Dermis microvascular lymphatic vessel endothelial cell (primary cell): ENCODE measurements around the gene ADGRD2. TPM values are rescaled to one million over a fixed set of nuclear protein-coding genes. Genes with fewer than 3 reads are reported as not detected.

ENCODE experiments used
- DNase-seq, 2 donors: peaks; one replicate each; pipeline versions ENCODE4 v3.0.0 to v3.0.0-alpha.2; 2010; ENCODE audit warnings: low read depth in 2 of 2
- total RNA-seq: library from RNA; depleted of rRNA; stranded (reverse); fragments of >200 nt; gene quantifications from 2 replicates; pipeline ENCODE4 v1.2.1, GENCODE V29; 2014

Gene ADGRD2
- total RNA-seq, 1 donor from 2014 or later, result not detected

DNA sequence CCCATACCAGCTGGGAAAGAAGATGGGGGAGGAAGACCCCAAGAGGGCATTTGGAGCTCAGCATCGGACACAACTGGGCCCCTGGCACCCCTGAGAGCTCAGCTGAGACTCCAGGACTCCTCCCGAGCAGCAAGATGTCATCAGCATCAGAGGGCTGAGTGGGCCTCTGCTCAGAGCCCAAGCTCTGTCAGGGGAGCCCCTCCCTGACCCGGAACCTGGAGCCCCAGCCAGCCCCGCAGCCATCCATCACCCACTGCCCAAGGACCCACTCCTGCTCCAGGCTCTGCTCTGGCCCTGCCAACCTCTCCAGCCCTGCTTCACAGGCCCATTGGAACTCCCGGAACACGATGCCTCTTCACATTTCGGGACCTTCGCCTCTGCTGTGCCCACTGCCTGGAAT is 47.2 kb downstream of the ADGRD2 start:
- no peak for DNase-seq

DNA sequence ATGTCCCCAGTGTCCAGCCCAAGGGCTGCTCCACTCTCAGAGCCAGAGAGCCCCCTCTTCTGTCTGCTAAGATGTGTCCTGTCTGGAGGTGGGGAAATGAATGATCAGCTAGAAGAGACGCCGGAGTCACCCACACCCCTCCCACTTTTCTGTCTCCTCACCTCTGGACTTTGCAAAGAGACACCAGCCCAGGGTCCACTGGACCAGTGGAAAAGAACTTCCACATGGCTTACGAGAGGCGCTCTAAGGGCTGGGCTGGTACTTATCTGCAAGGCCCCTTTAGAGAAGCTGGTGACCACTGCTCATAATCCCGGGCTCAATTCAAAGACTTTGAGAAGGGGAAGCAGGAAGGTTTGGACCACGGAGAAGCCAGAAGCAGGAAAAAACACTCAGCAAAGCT is 47.8 kb downstream of the ADGRD2 start:
- no peak for DNase-seq

GRCh38 chr9:124498499-124499146 is 48.4 kb downstream of the ADGRD2 start:
- DNase-seq, result no peak

DNA sequence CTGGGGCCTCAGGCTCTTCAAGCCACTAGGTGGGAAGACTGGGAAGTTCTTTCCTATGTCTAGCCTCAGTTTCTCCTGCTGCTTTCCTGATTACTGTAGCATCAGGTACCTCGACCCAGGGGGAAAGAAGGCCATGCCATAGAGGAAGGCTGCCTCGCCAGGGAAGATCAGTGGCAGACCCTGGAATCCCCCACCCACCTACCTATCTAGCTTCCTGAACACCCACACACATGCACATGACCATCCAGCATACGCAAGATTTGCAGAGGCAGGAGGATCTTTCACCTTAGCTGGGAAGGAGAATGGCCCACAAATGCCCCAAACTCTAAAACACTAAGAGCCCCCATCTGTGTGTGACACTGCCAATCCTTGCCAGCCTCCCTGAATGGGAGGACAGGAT is 49.0 kb downstream of the ADGRD2 start:
- DNase-seq, result no peak

DNA sequence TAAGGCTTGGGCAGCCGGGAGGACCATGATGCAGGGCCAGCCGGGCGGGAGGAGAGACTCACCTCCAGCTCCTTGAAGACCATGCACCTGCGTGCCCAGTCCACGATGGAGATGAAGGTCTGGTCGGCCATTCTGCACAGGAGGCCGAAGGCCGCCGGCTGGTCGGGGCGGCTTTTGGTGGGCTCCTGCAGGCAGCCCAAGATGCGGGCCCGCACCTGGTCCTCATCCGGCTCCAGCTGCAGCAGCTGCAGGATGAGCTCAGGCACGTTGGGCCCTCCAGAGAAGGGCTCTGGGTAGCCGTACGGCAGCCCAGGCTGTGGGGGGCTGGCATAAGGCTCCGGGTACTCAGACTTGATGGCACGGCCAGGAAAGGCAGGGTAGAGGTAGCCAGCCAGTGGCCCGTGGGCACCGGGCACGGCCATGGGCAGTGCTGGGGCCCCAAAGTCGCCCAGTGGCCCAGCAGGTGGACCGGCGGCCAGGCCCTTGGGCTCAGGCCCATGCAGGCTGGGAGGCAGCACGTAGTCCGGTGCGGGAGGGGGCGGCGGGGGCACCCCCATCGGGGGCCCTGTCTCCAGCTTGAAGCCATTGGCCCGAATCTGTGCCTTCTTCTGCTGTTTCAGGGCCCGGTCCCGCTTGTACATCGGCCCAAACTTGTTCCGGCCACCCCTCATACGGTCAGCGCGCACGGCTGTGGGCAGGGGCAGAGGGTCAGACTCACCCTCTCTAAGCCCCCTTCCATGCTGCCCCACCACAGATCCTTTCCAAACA is 50.0 kb downstream of the ADGRD2 start:
- DNase-seq, result no peak

DNA sequence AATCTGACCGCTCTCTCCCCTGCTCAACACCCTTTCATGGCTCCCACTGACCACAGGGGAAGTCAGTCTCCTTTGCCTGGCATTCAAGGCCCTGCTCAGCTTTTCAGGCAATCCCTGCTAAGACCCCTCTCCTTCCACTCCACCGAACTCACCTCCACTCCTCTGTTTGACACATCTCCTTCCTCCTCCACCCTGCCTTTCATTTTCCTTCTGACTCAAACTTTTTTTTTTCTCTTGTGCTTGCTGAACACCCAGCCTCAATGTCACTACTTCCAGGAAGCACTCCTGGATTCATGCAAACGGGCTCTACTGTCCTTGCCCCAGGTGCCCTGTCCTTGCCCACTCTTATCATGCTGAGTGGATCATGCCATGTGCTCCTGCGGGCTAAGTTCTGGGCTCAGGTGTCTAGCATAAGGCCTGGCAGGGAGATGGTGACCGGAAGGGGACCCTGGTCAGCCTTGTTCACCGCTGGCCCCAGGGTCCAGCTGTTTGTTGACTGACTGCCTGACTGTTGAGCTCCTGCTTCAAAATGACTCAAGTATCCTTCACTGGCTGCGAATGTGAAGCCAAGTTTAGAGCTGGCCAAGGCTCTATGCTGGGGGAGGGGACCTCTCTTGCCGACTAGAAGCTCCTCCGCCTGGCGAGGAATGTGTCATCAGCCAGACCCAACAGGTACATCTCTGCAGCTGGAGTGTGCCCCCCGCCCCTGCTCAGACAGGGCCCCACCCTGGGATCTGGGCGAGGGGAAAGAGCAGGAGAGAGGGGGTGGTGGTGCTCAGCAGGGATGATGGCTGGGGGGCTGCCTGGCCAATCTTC is 50.8 kb downstream of the ADGRD2 start:
- no peak for DNase-seq

DNA sequence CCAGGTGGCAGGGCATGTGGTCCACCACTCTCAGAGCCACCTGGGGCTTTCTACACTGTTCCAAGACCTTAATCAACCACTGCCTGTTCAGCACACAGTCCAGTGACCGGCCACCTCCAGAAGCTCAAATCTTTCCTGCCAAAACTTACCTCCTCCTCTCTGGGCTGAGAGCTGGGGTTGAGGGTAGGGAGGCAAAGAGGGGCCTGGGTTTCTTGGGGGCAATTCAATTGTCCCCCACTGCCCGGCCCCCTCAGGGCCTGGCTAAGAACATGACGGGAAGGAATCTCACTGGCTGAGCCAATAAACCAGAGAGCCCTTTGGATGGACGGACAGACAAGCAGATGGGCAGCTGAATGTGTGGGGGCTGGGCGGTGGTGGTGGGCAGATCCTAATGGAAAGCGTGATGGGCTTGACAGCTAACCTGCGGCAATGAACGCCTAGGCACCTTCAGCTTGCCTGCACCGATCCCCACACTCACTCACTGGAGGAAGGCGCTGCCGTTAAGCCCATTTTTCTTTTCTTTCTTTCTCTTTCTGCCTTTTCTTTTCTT is 51.6 kb downstream of the ADGRD2 start:
- DNase-seq, result no peak

GRCh38 chr9:124502711-124503702 is 52.8 kb downstream of the ADGRD2 start:
- no peak for DNase-seq

DNA sequence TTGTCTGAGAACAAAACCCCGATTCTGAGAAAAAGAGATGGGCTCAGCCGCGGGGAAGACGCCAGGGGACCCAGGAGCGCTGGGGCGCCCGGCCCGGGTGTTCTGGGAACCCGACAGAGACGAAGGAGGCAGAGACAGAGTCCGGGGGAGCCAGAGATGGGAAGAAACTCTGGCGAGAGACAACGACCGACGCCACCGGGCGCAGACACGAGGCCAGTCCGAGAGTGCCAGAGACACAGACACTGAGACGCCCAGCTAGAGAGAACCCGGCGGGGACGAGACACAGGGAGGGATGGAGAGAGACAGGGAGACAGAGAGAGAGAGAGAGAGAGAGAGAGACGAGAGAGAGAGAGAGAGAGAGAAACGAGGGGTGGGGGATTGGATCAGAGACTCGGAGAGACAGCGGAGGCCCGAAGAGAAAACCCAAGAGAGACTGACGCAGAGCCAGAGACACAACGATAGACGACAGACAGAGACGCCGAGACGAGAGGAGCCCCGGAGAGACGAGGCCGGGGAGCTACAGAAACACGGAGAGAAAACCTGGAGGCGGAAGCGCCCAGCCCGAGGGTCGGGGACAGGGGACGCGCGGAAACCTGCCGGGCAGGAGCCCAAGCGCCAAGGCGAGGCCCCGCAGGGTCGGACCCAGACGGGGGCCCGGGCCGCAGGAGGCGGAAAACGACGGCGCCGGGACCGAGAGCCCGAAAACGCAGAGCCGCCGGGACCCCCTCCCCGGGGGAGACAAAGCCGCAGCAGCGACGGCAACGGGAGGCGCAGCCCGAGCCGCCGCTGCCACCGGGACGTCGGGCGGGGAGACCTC is 53.7 kb downstream of the ADGRD2 start:
- no peak for DNase-seq

- no peak for DNase-seq
These were observed 54.3 kb downstream of the ADGRD2 start for GRCh38 chr9:124504530-124505005.

GRCh38 chr9:124505006-124505900 is 55.0 kb downstream of the ADGRD2 start:
- DNase-seq, result no peak

DNA sequence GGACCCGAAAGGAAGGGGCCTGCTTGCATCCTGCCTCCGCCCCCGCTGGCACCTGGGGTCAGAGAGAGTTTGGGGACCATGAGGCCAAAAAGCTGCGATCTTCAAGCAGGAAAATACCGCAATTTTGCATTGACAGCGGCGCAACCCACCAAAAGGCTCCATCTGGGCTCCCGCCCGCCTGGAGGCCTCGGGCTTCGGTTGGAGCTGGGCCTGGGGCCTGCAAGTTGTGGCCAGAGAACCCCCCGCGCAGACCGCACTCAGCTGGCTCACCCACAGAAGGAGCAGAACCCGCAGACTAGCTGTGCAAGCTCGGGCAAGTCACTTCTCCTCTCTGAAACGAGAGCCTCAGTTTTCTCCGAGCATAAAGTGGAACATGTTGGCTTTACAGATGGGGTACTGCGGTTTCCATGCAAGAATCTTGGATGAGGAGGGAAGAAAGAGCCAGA is 55.7 kb downstream of the ADGRD2 start:
- no peak for DNase-seq

- no peak for DNase-seq
These were observed 56.2 kb downstream of the ADGRD2 start for GRCh38 chr9:124506433-124506832.

DNA sequence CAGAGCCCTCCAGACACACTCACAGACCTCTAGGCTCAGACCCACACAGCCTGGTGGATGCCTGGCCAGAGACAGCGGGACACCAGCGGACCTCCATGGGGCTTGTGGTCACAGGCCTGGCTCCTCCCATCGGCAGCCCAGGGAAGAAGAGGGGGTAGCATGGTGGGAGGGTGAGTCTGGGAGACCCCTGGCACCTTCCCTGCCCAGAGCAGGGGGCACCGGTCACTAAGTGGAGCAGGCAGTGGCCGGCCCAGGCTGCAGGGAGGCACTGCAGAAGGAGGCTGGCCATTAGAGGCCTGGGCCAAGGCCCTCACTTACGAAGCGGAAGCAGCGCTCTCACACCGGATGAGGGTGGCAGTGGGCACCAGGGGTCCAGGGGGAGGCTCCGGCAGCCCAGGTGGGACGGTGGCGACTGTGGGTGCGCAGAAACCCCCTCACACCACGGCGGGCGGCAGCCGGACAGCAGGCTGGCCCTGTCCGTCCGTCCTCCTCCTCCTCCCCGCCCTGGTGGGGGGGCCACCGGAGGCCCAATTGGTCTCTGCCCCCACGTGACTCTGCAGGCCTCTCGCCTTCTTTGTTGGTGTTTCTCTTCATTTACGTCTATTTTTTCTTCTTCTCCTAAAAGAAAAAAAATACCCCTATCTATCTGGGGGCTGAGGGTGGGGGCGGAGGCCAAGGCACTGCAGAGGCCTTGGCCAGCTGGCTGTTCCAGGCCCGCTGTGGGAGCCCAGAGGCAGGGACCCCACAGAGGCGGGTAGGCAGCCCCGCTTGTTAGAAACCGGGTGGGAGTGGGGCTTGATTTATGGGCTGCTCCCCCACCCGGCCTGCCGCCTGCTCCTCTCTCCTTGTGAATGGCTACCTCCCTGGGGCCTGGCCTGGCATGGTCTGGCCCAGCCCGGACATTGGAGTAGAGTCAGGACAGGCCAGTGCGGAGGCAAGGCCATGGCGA is 57.0 kb downstream of the ADGRD2 start, which contains the start of gene NR5A1:
NR5A1 (minus strand) TSS at position 469 of the 949 bp plus-strand sequence. CDS start 4,004 bp downstream, outside the sequence.
- DNase-seq, result no peak

- no peak for DNase-seq
These were observed 57.7 kb downstream of the ADGRD2 start for GRCh38 chr9:124507880-124508423.

- no peak for DNase-seq
These were observed 60.6 kb downstream of the ADGRD2 start for GRCh38 chr9:124510650-124511425.
